GM19455 (cell line): ENCODE measurements around the gene BLTP1.
A peak's percentile ranks its signal among the peaks of the same experiment; 100 is the strongest.
"Not testable (repeated sequence)": the region's sequence is repeated elsewhere in the genome, so short reads cannot be mapped to it uniquely, and the experiment has no call there.

Experiments
- ATAC-seq: cut with Tn5 transposase; IDR thresholded peaks from one replicate; pipeline ENCODE4 v1.9.1; 2021; ENCODE audit not compliant: unreplicated experiment

BLTP1 gene

GRCh38 chr4:122151982-122152710 is at the start of gene BLTP1:
Gene BLTP1 (plus strand): TSS chr4:122152331. CDS start chr4:122170648, 18,317 bp downstream.
- peak; percentile 99 for ATAC-seq

GRCh38 chr4:122104184-122104583 is 47.9 kb upstream of the BLTP1 start:
- ATAC-seq = no peak

GRCh38 chr4:122107680-122108079 is 44.5 kb upstream of the BLTP1 start:
- ATAC-seq = no peak

GRCh38 chr4:122110304-122110703 is 41.8 kb upstream of the BLTP1 start:
- not testable (repeated sequence) for ATAC-seq

GRCh38 chr4:122117743-122118142 is 34.4 kb upstream of the BLTP1 start:
- ATAC-seq = no peak

- no peak for ATAC-seq
Measured at GRCh38 chr4:122118243-122118642, 33.9 kb upstream of the BLTP1 start.

GRCh38 chr4:122119739-122120138 is 32.4 kb upstream of the BLTP1 start:
- ATAC-seq = no peak

GRCh38 chr4:122121593-122121992 is 30.5 kb upstream of the BLTP1 start:
- ATAC-seq = no peak

- ATAC-seq = no peak
Measured at GRCh38 chr4:122122083-122122482, 30.0 kb upstream of the BLTP1 start.

GRCh38 chr4:122129061-122129460 is 23.1 kb upstream of the BLTP1 start:
- no peak for ATAC-seq

- no peak for ATAC-seq
Measured at GRCh38 chr4:122131562-122132157, 20.5 kb upstream of the BLTP1 start.

GRCh38 chr4:122132891-122133290 is 19.2 kb upstream of the BLTP1 start:
- no peak for ATAC-seq

GRCh38 chr4:122139139-122139538 is 13.0 kb upstream of the BLTP1 start:
- no peak for ATAC-seq

GRCh38 chr4:122140834-122141233 is 11.3 kb upstream of the BLTP1 start:
- ATAC-seq = no peak

GRCh38 chr4:122142687-122143086 is 9.4 kb upstream of the BLTP1 start:
- ATAC-seq = no peak

- no peak for ATAC-seq
Measured at GRCh38 chr4:122146652-122147051, 5.5 kb upstream of the BLTP1 start.

GRCh38 chr4:122150931-122151330 is 1.2 kb upstream of the BLTP1 start:
- ATAC-seq = no peak

- ATAC-seq = peak; percentile 41
Measured at GRCh38 chr4:122152711-122153226, 638 bp downstream of the BLTP1 start.

- no peak for ATAC-seq
Measured at GRCh38 chr4:122156819-122157218, 4.7 kb downstream of the BLTP1 start.

GRCh38 chr4:122163301-122163700 is 11.2 kb downstream of the BLTP1 start:
- ATAC-seq = no peak

- no peak for ATAC-seq
Measured at GRCh38 chr4:122163767-122164166, 11.6 kb downstream of the BLTP1 start.

- ATAC-seq = no peak
Measured at GRCh38 chr4:122167369-122167768, 15.2 kb downstream of the BLTP1 start.
